ENCODE data around the gene ESRRB.
A peak's percentile ranks its signal among the peaks of the same experiment; 100 is the strongest.

Gene ESRRB

DNA sequence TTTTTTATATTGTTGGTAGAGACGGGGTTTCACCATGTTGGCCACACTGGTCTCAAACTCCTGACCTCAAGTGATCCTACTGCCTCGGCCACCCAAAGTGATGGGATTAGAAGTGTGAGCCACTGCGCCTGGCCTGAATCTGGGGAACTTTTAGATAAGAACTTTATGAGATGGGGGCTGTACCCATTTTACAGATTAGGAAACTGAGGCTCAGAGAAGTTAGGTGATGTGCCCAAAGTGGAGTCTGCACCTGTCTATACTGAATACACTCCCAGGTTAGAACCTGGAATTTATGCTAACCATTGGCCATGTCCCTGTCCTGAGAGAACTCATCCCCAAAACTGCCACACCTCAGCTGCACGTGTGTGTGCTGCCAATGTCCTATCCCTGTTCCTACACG lies 81.9 kb downstream of the ESRRB start:
- Histone ChIP-seq H3K36me3 (replicated peaks) (no peaks in the 10 kb centered on the region), H3K9me3 (no peaks in the 10 kb centered on the region), H3K4me1 (no peaks in the 10 kb centered on the region), H3K27me3 (ENCODE audit: low read depth) (no peaks in the 10 kb centered on the region), H3K4me3 (no peak overlapping the region)
- no peak for DNase-seq (ENCODE audit: low spot score in 2 of 2)
- in situ Hi-C loops (cut with MboI; ENCODE audit: low sequenced_read_pairs): no loop called here

- Histone ChIP-seq H3K9me3 (no peaks in the 10 kb centered on the region), H3K36me3 (replicated peaks) (no peaks in the 10 kb centered on the region), H3K4me3 (no peak overlapping the region), H3K4me1 (no peaks in the 10 kb centered on the region), H3K27me3 (ENCODE audit: low read depth) (no peaks in the 10 kb centered on the region)
- DNase-seq (ENCODE audit: low spot score in 2 of 2): no peak
- in situ Hi-C loops (cut with MboI; ENCODE audit: low sequenced_read_pairs): no loop called here
Observed at GRCh38 chr14:76461886-76462285, 85.9 kb downstream of the ESRRB start.

- no peaks in the 10 kb centered on the region for H3K4me1 ChIP-seq
- no peaks in the 10 kb centered on the region for H3K9me3 ChIP-seq
- no peak for DNase-seq (ENCODE audit: low spot score in 2 of 2)
- no peaks in the 10 kb centered on the region for H3K36me3 ChIP-seq (replicated peaks)
- no peaks in the 10 kb centered on the region for H3K27me3 ChIP-seq (ENCODE audit: low read depth)
- in situ Hi-C loops (cut with MboI; ENCODE audit: low sequenced_read_pairs): no loop called here
- H3K4me3 ChIP-seq: no peak overlapping the region
Observed at GRCh38 chr14:76462330-76462729, 86.4 kb downstream of the ESRRB start.

DNA sequence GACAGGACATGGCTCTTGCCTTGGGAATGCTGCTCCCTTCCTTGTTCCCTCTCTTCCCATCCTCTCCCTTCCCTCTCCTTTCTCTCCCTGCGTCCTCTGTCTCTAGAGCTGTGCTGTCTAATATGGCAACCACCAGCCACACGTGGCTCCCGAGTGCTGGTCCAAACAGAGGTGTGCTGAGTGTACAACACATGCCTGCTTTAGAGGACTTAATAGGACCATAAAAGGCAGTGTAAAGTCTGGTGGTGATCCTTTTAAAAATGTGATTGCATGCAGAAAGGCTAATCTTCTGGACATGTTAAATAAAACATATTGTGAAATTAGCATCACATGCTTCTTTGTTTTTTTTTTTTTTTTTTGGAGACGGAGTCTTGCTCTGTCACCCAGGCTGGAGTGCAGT lies 87.2 kb downstream of the ESRRB start:
- no peaks in the 10 kb centered on the region for H3K36me3 ChIP-seq (replicated peaks)
- H3K4me1 ChIP-seq: no peaks in the 10 kb centered on the region
- in situ Hi-C loops (cut with MboI; ENCODE audit: low sequenced_read_pairs): no loop called here
- no peak overlapping the region for H3K4me3 ChIP-seq
- no peaks in the 10 kb centered on the region for H3K27me3 ChIP-seq (ENCODE audit: low read depth)
- DNase-seq (ENCODE audit: low spot score in 2 of 2): no peak
- H3K9me3 ChIP-seq: no peaks in the 10 kb centered on the region

DNA sequence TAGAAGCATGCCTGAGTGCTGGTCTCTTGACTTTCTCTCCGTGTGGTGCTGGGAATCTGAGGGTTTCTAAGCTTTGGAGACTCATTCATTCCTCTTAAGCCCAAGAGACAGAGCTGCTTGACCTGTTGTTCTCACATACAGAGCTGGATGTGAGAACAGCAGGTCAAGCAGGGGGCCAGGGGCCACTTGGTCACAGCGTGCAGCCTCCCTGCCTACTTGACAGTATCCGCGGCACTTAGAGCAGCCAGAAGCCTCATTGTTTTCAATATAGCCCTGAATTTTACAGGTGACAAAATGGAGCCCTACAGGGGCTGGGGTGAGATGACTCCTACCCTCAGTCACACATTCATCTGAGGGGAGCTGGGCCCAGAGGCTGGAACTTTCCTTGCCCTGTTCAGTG lies 88.9 kb downstream of the ESRRB start:
- Histone ChIP-seq H3K4me1 (no peaks in the 10 kb centered on the region), H3K4me3 (no peak overlapping the region), H3K9me3 (no peaks in the 10 kb centered on the region), H3K27me3 (ENCODE audit: low read depth) (no peaks in the 10 kb centered on the region), H3K36me3 (replicated peaks) (no peaks in the 10 kb centered on the region)
- DNase-seq (ENCODE audit: low spot score in 2 of 2): no peak
- in situ Hi-C loops (cut with MboI; ENCODE audit: low sequenced_read_pairs): no loop called here

GRCh38 chr14:76465664-76466063 lies 89.7 kb downstream of the ESRRB start:
- H3K36me3 ChIP-seq (replicated peaks): no peaks in the 10 kb centered on the region
- H3K9me3 ChIP-seq: no peaks in the 10 kb centered on the region
- H3K4me1 ChIP-seq: no peaks in the 10 kb centered on the region
- no peak overlapping the region for H3K4me3 ChIP-seq
- no peaks in the 10 kb centered on the region for H3K27me3 ChIP-seq (ENCODE audit: low read depth)
- DNase-seq (ENCODE audit: low spot score in 2 of 2): no peak
- in situ Hi-C loops (cut with MboI; ENCODE audit: low sequenced_read_pairs): no loop called here

- no peaks in the 10 kb centered on the region for H3K4me1 ChIP-seq
- in situ Hi-C loops (cut with MboI; ENCODE audit: low sequenced_read_pairs): no loop called here
- H3K4me3 ChIP-seq: no peak overlapping the region
- DNase-seq (ENCODE audit: low spot score in 2 of 2): no peak
- H3K9me3 ChIP-seq: no peaks in the 10 kb centered on the region
- H3K27me3 ChIP-seq (ENCODE audit: low read depth): no peaks in the 10 kb centered on the region
- H3K36me3 ChIP-seq (replicated peaks): no peaks in the 10 kb centered on the region
Observed at GRCh38 chr14:76467711-76468155, 91.8 kb downstream of the ESRRB start.

DNA sequence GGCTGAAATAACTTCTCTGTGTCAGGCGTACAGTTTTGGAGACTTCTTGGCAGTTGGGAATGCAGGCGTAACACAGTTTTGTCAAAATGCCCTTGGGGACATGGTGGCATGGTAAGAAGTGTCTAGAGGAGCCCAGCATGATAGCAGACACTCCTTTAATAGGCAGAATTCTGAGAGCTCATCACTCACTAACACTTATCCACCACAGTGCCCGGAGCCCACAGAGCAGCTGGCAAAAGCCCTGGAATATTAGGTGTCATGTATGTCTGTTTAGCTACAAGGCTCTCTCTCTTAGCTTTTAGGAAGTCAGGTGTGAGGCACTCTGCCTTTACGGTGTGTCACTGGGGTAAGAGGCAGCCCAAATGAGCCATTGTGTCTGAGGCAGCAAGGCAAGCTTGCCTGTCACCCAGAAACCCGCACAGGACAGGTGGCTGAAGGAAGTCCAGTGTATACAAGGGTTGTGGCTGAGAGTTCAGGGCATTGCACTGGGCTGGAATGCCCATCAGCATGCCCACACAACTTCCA lies 96.3 kb downstream of the ESRRB start:
- H3K27me3 ChIP-seq (ENCODE audit: low read depth): no peaks in the 10 kb centered on the region; the same call in 1 of the 2 replicates
- H3K4me1 ChIP-seq: no peaks in the 10 kb centered on the region
- H3K36me3 ChIP-seq (replicated peaks): no peaks in the 10 kb centered on the region
- DNase-seq (ENCODE audit: low spot score in 2 of 2): no peak
- H3K9me3 ChIP-seq: no peaks in the 10 kb centered on the region
- in situ Hi-C loops (cut with MboI; ENCODE audit: low sequenced_read_pairs): no loop called here
- H3K4me3 ChIP-seq: no peak overlapping the region

GRCh38 chr14:76473481-76474263 lies 97.7 kb downstream of the ESRRB start:
- H3K4me1 ChIP-seq: no peaks in the 10 kb centered on the region
- no peaks in the 10 kb centered on the region for H3K36me3 ChIP-seq (replicated peaks)
- peak in 1 of 2 experiments; percentile 46 for DNase-seq (ENCODE audit: low spot score in 2 of 2)
- in situ Hi-C loops (cut with MboI; ENCODE audit: low sequenced_read_pairs): no loop called here
- H3K4me3 ChIP-seq: no peak overlapping the region
- no peaks in the 10 kb centered on the region; the same call in 1 of the 2 replicates for H3K27me3 ChIP-seq (ENCODE audit: low read depth)
- no peaks in the 10 kb centered on the region for H3K9me3 ChIP-seq

DNA sequence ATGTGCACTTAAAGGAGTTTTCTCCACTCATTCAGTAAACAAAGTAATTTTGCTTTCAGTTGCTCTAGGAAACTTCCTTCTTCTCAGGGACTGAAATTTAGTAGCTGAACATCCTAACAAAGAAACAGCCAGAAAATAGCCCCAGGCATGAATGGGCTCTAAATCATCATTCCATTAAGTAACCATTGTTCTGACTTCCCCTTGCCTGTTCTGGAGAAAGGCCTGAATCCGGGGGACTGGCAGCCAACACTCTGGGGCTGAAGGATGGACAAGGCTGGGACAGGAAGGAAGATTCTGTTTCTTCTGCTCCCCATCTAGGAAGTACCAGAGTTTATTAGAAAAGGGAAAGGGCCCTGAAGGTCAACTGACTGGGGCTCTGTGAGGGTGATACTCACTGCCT lies 104.5 kb downstream of the ESRRB start:
- no peak overlapping the region for H3K4me3 ChIP-seq
- H3K36me3 ChIP-seq (replicated peaks): no peaks in the 10 kb centered on the region
- no peaks in the 10 kb centered on the region for H3K9me3 ChIP-seq
- H3K4me1 ChIP-seq: no peaks in the 10 kb centered on the region
- no peaks in the 10 kb centered on the region for H3K27me3 ChIP-seq (ENCODE audit: low read depth)
- DNase-seq (ENCODE audit: low spot score in 2 of 2): peak; percentile 45 to 51
- in situ Hi-C loops (cut with MboI; ENCODE audit: low sequenced_read_pairs): no loop called here

DNA sequence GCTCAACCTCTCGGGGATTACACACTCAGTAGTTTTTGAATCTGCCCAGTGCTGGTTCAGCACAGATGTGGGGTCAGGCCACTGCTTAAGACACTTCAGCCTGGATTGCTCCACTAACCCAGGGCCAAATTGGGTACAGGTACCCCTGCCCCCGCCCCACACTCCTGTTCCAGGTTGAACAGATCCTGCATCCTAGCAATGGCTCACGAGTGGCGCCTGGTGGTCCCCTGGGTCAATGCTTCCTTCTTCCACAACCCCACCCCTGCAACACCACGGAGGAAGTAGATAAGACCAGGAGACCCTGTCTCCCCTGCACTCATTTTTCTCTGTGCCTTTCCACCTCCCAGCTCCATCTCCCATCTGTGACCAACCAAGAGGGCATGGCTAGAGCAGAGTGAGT lies 108.4 kb downstream of the ESRRB start:
- no peaks in the 10 kb centered on the region for H3K36me3 ChIP-seq (replicated peaks)
- DNase-seq (ENCODE audit: low spot score in 2 of 2): peak in 1 of 2 experiments; percentile 18
- H3K9me3 ChIP-seq: no peaks in the 10 kb centered on the region
- H3K4me1 ChIP-seq: peaks cover 11% of the 10 kb centered on the region
- H3K4me3 ChIP-seq: no peak overlapping the region
- in situ Hi-C loops (cut with MboI; ENCODE audit: low sequenced_read_pairs): no loop called here
- H3K27me3 ChIP-seq (ENCODE audit: low read depth): no peaks in the 10 kb centered on the region

DNA sequence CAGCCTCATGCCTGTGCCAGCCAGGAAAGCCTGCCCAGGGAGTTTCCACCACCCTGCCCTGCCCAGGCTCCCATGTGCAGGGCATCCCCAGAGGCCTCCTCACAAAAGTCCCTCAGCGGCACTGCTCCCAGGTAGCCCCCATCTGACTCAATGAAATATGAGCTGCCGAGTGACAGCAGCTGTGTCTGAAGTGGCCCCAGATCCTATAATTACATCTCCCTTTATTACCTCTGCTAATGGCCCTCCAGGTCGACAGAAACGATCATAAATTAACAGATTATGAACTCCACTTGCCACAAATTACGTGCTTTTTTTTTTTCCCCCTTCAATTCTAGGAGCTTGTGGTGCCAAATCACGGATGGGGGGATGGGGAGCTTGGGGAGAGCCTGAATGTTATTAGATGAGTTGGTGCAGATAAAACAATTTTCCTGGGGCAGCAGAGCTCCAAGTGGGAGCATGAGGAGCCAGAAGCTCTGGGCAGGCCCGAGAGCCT lies 110.4 kb downstream of the ESRRB start:
- in situ Hi-C loops (cut with MboI; ENCODE audit: low sequenced_read_pairs): no loop called here
- no peaks in the 10 kb centered on the region for H3K9me3 ChIP-seq
- no peaks in the 10 kb centered on the region for H3K36me3 ChIP-seq (replicated peaks)
- H3K4me3 ChIP-seq: no peak overlapping the region
- H3K4me1 ChIP-seq: peaks cover 11% of the 10 kb centered on the region
- peak; percentile 73 to 80 for DNase-seq (ENCODE audit: low spot score in 2 of 2)
- no peaks in the 10 kb centered on the region for H3K27me3 ChIP-seq (ENCODE audit: low read depth)

- Histone ChIP-seq H3K27me3 (ENCODE audit: low read depth) (no peaks in the 10 kb centered on the region), H3K9me3 (no peaks in the 10 kb centered on the region), H3K4me1 (peaks cover 11% of the 10 kb centered on the region), H3K36me3 (replicated peaks) (no peaks in the 10 kb centered on the region), H3K4me3 (no peak overlapping the region)
- in situ Hi-C loops (cut with MboI; ENCODE audit: low sequenced_read_pairs): no loop called here
- no peak for DNase-seq (ENCODE audit: low spot score in 2 of 2)
Observed at GRCh38 chr14:76488551-76488950, 112.6 kb downstream of the ESRRB start.

DNA sequence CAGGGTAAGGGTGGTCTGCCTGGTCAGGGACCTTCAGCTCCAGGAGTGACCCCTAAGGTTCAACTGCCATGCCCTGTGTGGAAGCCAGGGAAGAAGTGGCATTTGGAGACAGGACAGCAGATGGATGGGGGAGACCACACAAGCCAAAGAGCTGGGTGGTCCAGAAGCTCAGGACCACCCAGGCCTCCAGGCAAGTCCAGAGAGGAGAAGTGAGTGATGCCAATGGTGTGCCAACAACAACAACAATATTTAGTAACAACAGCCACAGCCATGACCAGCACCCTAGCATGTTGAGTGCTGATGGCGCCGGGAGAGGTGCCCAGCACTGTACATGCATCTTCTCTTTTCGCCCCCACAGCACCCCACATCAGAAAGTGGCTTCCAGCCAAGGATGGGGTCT lies 113.7 kb downstream of the ESRRB start:
- in situ Hi-C loops (cut with MboI; ENCODE audit: low sequenced_read_pairs): no loop called here
- H3K4me1 ChIP-seq: peaks cover 11% of the 10 kb centered on the region
- no peak overlapping the region for H3K4me3 ChIP-seq
- H3K27me3 ChIP-seq (ENCODE audit: low read depth): no peaks in the 10 kb centered on the region
- H3K9me3 ChIP-seq: no peaks in the 10 kb centered on the region
- no peaks in the 10 kb centered on the region for H3K36me3 ChIP-seq (replicated peaks)
- DNase-seq (ENCODE audit: low spot score in 2 of 2): no peak

Data from HAP-1 (cell line).